Measurements from ENCODE around the gene HDAC10.

Gene HDAC10

DNA sequence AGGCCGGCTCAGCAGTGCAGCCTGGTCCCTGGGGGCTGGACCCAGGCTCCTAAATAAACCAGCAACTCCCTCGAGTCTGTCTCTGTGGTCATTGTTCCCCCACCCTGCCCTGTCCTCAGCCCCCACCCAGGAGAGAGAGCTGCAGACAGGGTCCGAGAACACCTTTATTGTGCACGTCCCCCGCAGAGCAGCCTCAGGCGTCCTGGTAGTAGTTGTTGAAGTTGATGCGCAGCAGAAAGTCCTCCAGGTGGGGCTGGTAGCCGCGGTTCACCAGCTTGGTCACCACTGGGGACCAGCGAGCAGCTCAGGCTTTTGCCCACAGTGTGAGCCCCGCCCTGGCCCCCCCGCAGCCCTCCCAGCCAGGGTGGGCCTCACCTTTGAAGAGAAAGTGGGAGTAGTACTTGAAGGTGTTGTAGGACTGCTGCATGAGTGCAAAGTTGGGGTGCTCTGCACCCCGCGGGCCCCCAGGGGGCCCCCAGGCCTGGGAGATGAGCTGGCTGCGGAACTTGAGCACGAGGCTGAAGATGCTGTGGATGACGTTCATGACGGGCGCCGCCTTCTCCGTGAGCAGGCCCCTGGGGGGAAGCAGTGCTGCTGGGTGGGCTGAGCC lies 33.4 kb downstream of the HDAC10 start:
- WGBS, result 92% methylated on average over 21 of the region's 21 CpGs

DNA sequence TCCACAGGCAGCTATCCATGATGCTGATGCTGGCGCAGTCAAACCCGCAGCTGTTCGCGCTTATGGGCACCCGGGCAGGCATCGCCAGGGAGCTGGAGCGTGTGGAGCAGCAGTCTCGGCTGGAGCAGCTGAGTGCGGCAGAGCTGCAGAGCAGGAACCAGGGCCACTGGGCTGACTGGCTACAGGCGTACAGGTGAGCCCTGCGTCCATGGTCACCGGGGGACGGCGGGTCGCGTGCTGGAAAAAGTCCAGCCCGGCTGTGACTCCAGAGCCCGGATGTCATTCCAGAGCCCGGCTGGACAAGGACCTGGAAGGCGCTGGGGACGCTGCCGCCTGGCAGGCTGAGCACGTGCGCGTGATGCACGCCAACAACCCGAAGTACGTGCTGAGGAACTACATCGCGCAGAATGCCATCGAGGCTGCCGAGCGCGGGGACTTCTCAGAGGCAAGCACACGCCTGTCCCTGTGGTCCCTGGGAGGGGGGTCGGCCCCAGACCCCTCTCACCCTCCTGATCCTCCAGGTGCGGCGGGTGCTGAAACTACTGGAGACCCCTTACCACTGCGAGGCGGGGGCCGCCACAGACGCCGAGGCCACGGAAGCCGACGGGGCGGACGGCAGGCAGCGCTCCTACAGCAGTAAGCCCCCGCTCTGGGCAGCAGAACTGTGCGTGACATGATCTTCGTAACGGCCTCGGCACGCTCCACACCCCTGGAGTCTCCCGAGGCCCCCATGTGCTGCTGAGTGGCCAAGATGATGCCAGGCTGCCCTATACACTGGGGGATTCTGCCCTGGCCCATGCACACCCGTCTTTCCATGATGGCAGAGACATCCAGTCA lies 34.2 kb downstream of the HDAC10 start:
- Histone ChIP-seq H2BK5ac (ENCODE audit: low read depth, low read length, poor library complexity, severe bottlenecking) (no peak overlapping the region), H3K9ac (ENCODE audit: low read length) (no peak overlapping the region), H4K91ac (ENCODE audit: low read length) (no peak overlapping the region), H3K23ac (ENCODE audit: low read length in 2 of 2) (no peak overlapping the region), H3K27ac (ENCODE audit: low read length, poor library complexity, severe bottlenecking) (no peak overlapping the region), H3K27me3 (ENCODE audit: control insufficient read depth in 1 of 2, insufficient read depth in 1 of 2, low read length in 2 of 2) (no peaks in the 10 kb centered on the region), H2BK120ac (ENCODE audit: low read depth, low read length) (no peak overlapping the region), H3K14ac (ENCODE audit: low read length in 2 of 2) (no peak overlapping the region), H3K9me3 (ENCODE audit: control insufficient read depth, low read length) (no peaks in the 10 kb centered on the region), H3K4ac (ENCODE audit: low read depth in 1 of 2, low read length in 2 of 2) (no peak overlapping the region), H3K4me2 (ENCODE audit: low read length, poor library complexity, severe bottlenecking) (no peak overlapping the region), H3K79me1 (replicated peaks; ENCODE audit: low read length, poor library complexity, severe bottlenecking) (peaks cover 24% of the 10 kb centered on the region), H2AFZ (ENCODE audit: low read depth, low read length) (no peak overlapping the region), H2BK15ac (ENCODE audit: low read depth, poor library complexity, severe bottlenecking) (no peak overlapping the region), H3K36me3 (ENCODE audit: control insufficient read depth in 1 of 2, insufficient read depth in 2 of 2, low read depth in 1 of 2, low read length in 2 of 2) (peaks cover 88 to 93% of the 10 kb centered on the region in 2 experiments), H3K4me1 (ENCODE audit: control insufficient read depth, insufficient read depth, low read depth, low read length) (peaks cover 8% of the 10 kb centered on the region), H2BK12ac (ENCODE audit: low read length in 2 of 2) (no peak overlapping the region), H3K18ac (ENCODE audit: low read depth in 1 of 2, low read length in 2 of 2) (no peak overlapping the region), H3K4me3 (ENCODE audit: insufficient read depth in 1 of 2, low read depth in 1 of 2, low read length in 2 of 2) (no peak overlapping the region), H4K8ac (ENCODE audit: low read length) (no peak overlapping the region), H2AK5ac (ENCODE audit: low read length, severe bottlenecking) (no peak overlapping the region)
- 98% methylated on average over 57 of the region's 57 CpGs for WGBS
- no peak for DNase-seq

More for the DNA sequence above, 33.4 kb downstream of the HDAC10 start:
- no peak overlapping the region for H3K27ac ChIP-seq (ENCODE audit: low read length, poor library complexity, severe bottlenecking)
- DNase-seq, result no peak
- no peak overlapping the region for H3K4me2 ChIP-seq (ENCODE audit: low read length, poor library complexity, severe bottlenecking)
- no peak overlapping the region for H2BK15ac ChIP-seq (ENCODE audit: low read depth, poor library complexity, severe bottlenecking)
- H2BK5ac ChIP-seq (ENCODE audit: low read depth, low read length, poor library complexity, severe bottlenecking), result no peak overlapping the region
- no peak overlapping the region for H3K23ac ChIP-seq (ENCODE audit: low read length in 2 of 2)
- H2AFZ ChIP-seq (ENCODE audit: low read depth, low read length), result no peak overlapping the region
- no peak overlapping the region for H3K18ac ChIP-seq (ENCODE audit: low read depth in 1 of 2, low read length in 2 of 2)
- no peak overlapping the region for H2BK120ac ChIP-seq (ENCODE audit: low read depth, low read length)
- H4K8ac ChIP-seq (ENCODE audit: low read length), result no peak overlapping the region
- no peak overlapping the region for H3K9ac ChIP-seq (ENCODE audit: low read length)
- no peak overlapping the region for H3K14ac ChIP-seq (ENCODE audit: low read length in 2 of 2)
- H3K4me3 ChIP-seq (ENCODE audit: insufficient read depth in 1 of 2, low read depth in 1 of 2, low read length in 2 of 2), result no peak overlapping the region
- H3K4me1 ChIP-seq (ENCODE audit: control insufficient read depth, insufficient read depth, low read depth, low read length), result peaks cover 10% of the 10 kb centered on the region
- peaks cover 91 to 93% of the 10 kb centered on the region in 2 experiments for H3K36me3 ChIP-seq (ENCODE audit: control insufficient read depth in 1 of 2, insufficient read depth in 2 of 2, low read depth in 1 of 2, low read length in 2 of 2)
- no peak overlapping the region for H3K4ac ChIP-seq (ENCODE audit: low read depth in 1 of 2, low read length in 2 of 2)
- H2BK12ac ChIP-seq (ENCODE audit: low read length in 2 of 2), result no peak overlapping the region
- no peaks in the 10 kb centered on the region for H3K27me3 ChIP-seq (ENCODE audit: control insufficient read depth in 1 of 2, insufficient read depth in 1 of 2, low read length in 2 of 2)
- H3K79me1 ChIP-seq (replicated peaks; ENCODE audit: low read length, poor library complexity, severe bottlenecking), result peaks cover 22% of the 10 kb centered on the region
- no peak overlapping the region for H4K91ac ChIP-seq (ENCODE audit: low read length)
- H2AK5ac ChIP-seq (ENCODE audit: low read length, severe bottlenecking), result no peak overlapping the region
- H3K9me3 ChIP-seq (ENCODE audit: control insufficient read depth, low read length), result no peaks in the 10 kb centered on the region

- 93% methylated on average over 15 of the region's 15 CpGs for WGBS
Measured at GRCh38 chr22:50216055-50216683, 34.9 kb downstream of the HDAC10 start.

More at GRCh38 chr22:50216055-50216683, 34.9 kb downstream of the HDAC10 start:
- Histone ChIP-seq H2BK12ac (ENCODE audit: low read length in 2 of 2) (no peak overlapping the region), H4K91ac (ENCODE audit: low read length) (no peak overlapping the region), H3K27ac (ENCODE audit: low read length, poor library complexity, severe bottlenecking) (no peak overlapping the region), H3K36me3 (ENCODE audit: control insufficient read depth in 1 of 2, insufficient read depth in 2 of 2, low read depth in 1 of 2, low read length in 2 of 2) (peaks cover 82 to 91% of the 10 kb centered on the region in 2 experiments), H2BK15ac (ENCODE audit: low read depth, poor library complexity, severe bottlenecking) (no peak overlapping the region), H3K27me3 (ENCODE audit: control insufficient read depth in 1 of 2, insufficient read depth in 1 of 2, low read length in 2 of 2) (no peaks in the 10 kb centered on the region), H2BK120ac (ENCODE audit: low read depth, low read length) (no peak overlapping the region), H3K14ac (ENCODE audit: low read length in 2 of 2) (no peak overlapping the region), H3K9me3 (ENCODE audit: control insufficient read depth, low read length) (no peaks in the 10 kb centered on the region), H2AK5ac (ENCODE audit: low read length, severe bottlenecking) (no peak overlapping the region), H3K4me1 (ENCODE audit: control insufficient read depth, insufficient read depth, low read depth, low read length) (peaks cover 8% of the 10 kb centered on the region), H3K23ac (ENCODE audit: low read length in 2 of 2) (no peak overlapping the region), H3K4me3 (ENCODE audit: insufficient read depth in 1 of 2, low read depth in 1 of 2, low read length in 2 of 2) (no peak overlapping the region), H4K8ac (ENCODE audit: low read length) (no peak overlapping the region), H3K4me2 (ENCODE audit: low read length, poor library complexity, severe bottlenecking) (no peak overlapping the region), H3K18ac (ENCODE audit: low read depth in 1 of 2, low read length in 2 of 2) (no peak overlapping the region), H3K79me1 (replicated peaks; ENCODE audit: low read length, poor library complexity, severe bottlenecking) (peaks cover 22% of the 10 kb centered on the region), H3K4ac (ENCODE audit: low read depth in 1 of 2, low read length in 2 of 2) (no peak overlapping the region), H2BK5ac (ENCODE audit: low read depth, low read length, poor library complexity, severe bottlenecking) (no peak overlapping the region), H3K9ac (ENCODE audit: low read length) (no peak overlapping the region), H2AFZ (ENCODE audit: low read depth, low read length) (no peak overlapping the region)
- no peak for DNase-seq
